SH-SY5Y (cell line): ENCODE results near the gene OLFM3.

Experiments used
- GATA2 ChIP-seq: IDR thresholded peaks from 2 replicates; pipeline ENCODE4 v1.6.1; 2011; ENCODE audit warnings: mild to moderate bottlenecking, low read depth, low read length
- GATA3 ChIP-seq: IDR thresholded peaks from 2 replicates; pipeline ENCODE4 v1.6.1; 2011; ENCODE audit warnings: low read depth, mild to moderate bottlenecking, low read length, moderate library complexity

- TF ChIP-seq GATA2 (no peak), GATA3 (no peak)
Observed at GRCh38 chr1:101833312-101833711, 163.4 kb downstream of the OLFM3 start.
